HepG2 (cell line): ENCODE measurements around the gene ADIRF. TPM values are rescaled to one million over a fixed set of nuclear protein-coding genes. Genes with fewer than 3 reads are reported as not detected.

ENCODE experiments used
- ATAC-seq: fragments of 200-7000 bp; cut with Tn5 transposase; 3 replicates; pipeline ENCODE4 v1.9.1; 2020; ENCODE audit warnings: mild to moderate bottlenecking, moderate library complexity
- BruUV-seq: library from RNA; stranded (reverse); fragments of 400-500 nt; replicated peaks from 2 replicates; lab custom pipeline; 2021; lab: Mats Ljungman, UMichigan
- CTCF ChIA-PET: fragments of 300-600 bp; formaldehyde crosslinking; extraction: SDS; loops from one replicate; lab custom pipeline; 2021; ENCODE audit warnings: low total read pairs, inconsistent platforms, low intra/inter-chr PET ratio; lab: Yijun Ruan, JAX
- POLR2A ChIA-PET: fragments of 350-600 bp; sonication (Branson Sonifier 250); formaldehyde crosslinking; loops from one replicate; lab custom pipeline; 2020; ENCODE audit warnings: antibody characterized with exemption, inconsistent platforms; lab: Yijun Ruan, JAX
- DNase-seq: peaks from one replicate; pipeline ENCODE4 v3.0.0-alpha.2; 2015; ENCODE audit warnings: low spot score
- FAIRE-seq: peaks from 3 replicates; lab custom pipeline; 2011; peaks lifted over from hg19 to GRCh38; lab: Jason Lieb, UNC
- H2AFZ ChIP-seq: one replicate; pipeline ENCODE4 v1.6.1; 2011; ENCODE audit warnings: low read length, inconsistent platforms
- H3K27ac ChIP-seq: fragments of 300-600 bp; 3 replicates; pipeline ENCODE4 v1.8.0; 2011; ENCODE audit warnings: mixed run types, mild to moderate bottlenecking, mixed read lengths, low read length, inconsistent platforms; ENCODE audit not compliant: insufficient read depth; ENCODE audit errors: extremely low read length
- H3K27me3 ChIP-seq, 2 experiments: fragments of 200-600 bp in 1 of 2; 2 replicates in 1 of 2; 3 replicates in 1 of 2; pipeline versions ENCODE4 v1.6.0 to v1.8.0; 2011; ENCODE audit warnings: low read length in 2 of 2, mild to moderate bottlenecking in 2 of 2, moderate library complexity in 2 of 2, inconsistent platforms in 1 of 2; ENCODE audit not compliant: insufficient read depth in 2 of 2, control insufficient read depth in 1 of 2
- H3K36me3 ChIP-seq, 2 experiments: fragments of 200-600 bp in 1 of 2; replicated peaks in 1 of 2; 2 replicates in 1 of 2; 3 replicates in 1 of 2; pipeline versions ENCODE4 v1.5.1 to v1.8.0; 2011; ENCODE audit warnings: low read length in 2 of 2, inconsistent platforms in 1 of 2; ENCODE audit not compliant: insufficient read depth in 2 of 2, control insufficient read depth in 1 of 2
- H3K4me1 ChIP-seq: 2 replicates; pipeline ENCODE4 v1.5.1; 2012; ENCODE audit warnings: low read length, inconsistent platforms; ENCODE audit not compliant: insufficient read depth
- H3K4me2 ChIP-seq: 2 replicates; pipeline ENCODE4 v1.6.0; 2011; ENCODE audit warnings: low read depth, low read length, inconsistent platforms
- H3K4me3 ChIP-seq, 3 experiments: fragments of 200-600 bp in 1 of 3; sonication (generic), shearing (Covaris generic) in 1 of 3; replicated peaks in 1 of 3; 2 replicates each; pipeline ENCODE4 v1.5.1; 2011 to 2016; ENCODE audit warnings: low read length in 3 of 3, inconsistent platforms in 2 of 3, low read depth in 2 of 3, mild to moderate bottlenecking in 2 of 3, control low read depth in 1 of 3, mixed read lengths in 1 of 3; ENCODE audit not compliant: insufficient read depth in 1 of 3
- H3K79me2 ChIP-seq: one replicate; pipeline ENCODE4 v1.6.1; 2011; ENCODE audit warnings: low read length, inconsistent platforms; ENCODE audit not compliant: insufficient read depth
- H3K9ac ChIP-seq: 2 replicates; pipeline ENCODE4 v1.6.0; 2011; ENCODE audit warnings: mild to moderate bottlenecking, low read depth, low read length, inconsistent platforms; ENCODE audit not compliant: insufficient read depth
- H3K9me3 ChIP-seq: 2 replicates; pipeline ENCODE4 v1.5.1; 2012; ENCODE audit warnings: mild to moderate bottlenecking, low read length
- H4K20me1 ChIP-seq: 2 replicates; pipeline ENCODE4 v1.6.0; 2011; ENCODE audit warnings: inconsistent platforms, mild to moderate bottlenecking, low read length, moderate library complexity; ENCODE audit not compliant: insufficient read depth
- BHLHE40 ChIP-seq: IDR thresholded peaks from 2 replicates; pipeline ENCODE4 v1.6.1; 2011; ENCODE audit warnings: low read length, improper control_type of control experiment
- CAMTA2 ChIP-seq: sonication (generic); formaldehyde crosslinking; IDR thresholded peaks from 2 replicates; pipeline ENCODE4 v1.4.0; 2020; ENCODE audit warnings: mild to moderate bottlenecking, missing genetic modification reagents, borderline replicate concordance
- EED ChIP-seq: sonication (generic); formaldehyde crosslinking; IDR thresholded peaks from 2 replicates; pipeline ENCODE4 v1.5.0; 2020; ENCODE audit warnings: mild to moderate bottlenecking, missing genetic modification reagents
- FOXA3 ChIP-seq: IDR thresholded peaks from 2 replicates; pipeline ENCODE4 v1.6.1; 2016; ENCODE audit warnings: missing genetic modification reagents, missing compliant biosample characterization
- HNF4A ChIP-seq: sonication (generic); formaldehyde crosslinking; IDR thresholded peaks from 2 replicates; pipeline ENCODE4 v1.4.0; 2020; ENCODE audit warnings: missing genetic modification reagents
- KAT7 ChIP-seq: IDR thresholded peaks from 2 replicates; pipeline ENCODE4 v1.6.1; 2018; ENCODE audit warnings: borderline replicate concordance, missing compliant biosample characterization
- KDM2A ChIP-seq: sonication (generic); formaldehyde crosslinking; IDR thresholded peaks from 2 replicates; pipeline ENCODE4 v1.4.0; 2020; ENCODE audit warnings: low read depth, missing genetic modification reagents, borderline replicate concordance
- KLF15 ChIP-seq: sonication (generic); formaldehyde crosslinking; IDR thresholded peaks from 2 replicates; pipeline ENCODE4 v1.8.1; 2023; ENCODE audit warnings: borderline replicate concordance, mild to moderate bottlenecking, inconsistent platforms, missing genetic modification reagents, mixed read lengths
- RARG ChIP-seq: sonication (generic); formaldehyde crosslinking; IDR thresholded peaks from 2 replicates; pipeline ENCODE4 v1.4.0; 2020; ENCODE audit warnings: low read depth, mild to moderate bottlenecking, missing genetic modification reagents
- ZNF10 ChIP-seq: sonication (generic); formaldehyde crosslinking; IDR thresholded peaks from 2 replicates; pipeline ENCODE4 v1.4.0; 2020; ENCODE audit warnings: mild to moderate bottlenecking, low read depth, missing genetic modification reagents, borderline replicate concordance
- ZNF446 ChIP-seq: sonication (generic); formaldehyde crosslinking; IDR thresholded peaks from 2 replicates; pipeline ENCODE4 v1.5.0; 2020; ENCODE audit warnings: mild to moderate bottlenecking, missing genetic modification reagents
- WGBS: methylation state at CpG from one replicate; pipeline ENCODE4 v1.1.6; 2017; ENCODE audit warnings: low lambda C conversion rate; 5-methylcytosine and 5-hydroxymethylcytosine counted together
- in situ Hi-C: cut with HindIII; loops from 2 replicates; pipeline ENCODE4 v1.10.0; 2017; ENCODE audit warnings: low pct_unique_long_range_greater_than_20kb; ENCODE audit not compliant: extremely low pct_ligation_motif_present
- intact Hi-C: fragments of 100-400 bp; cut with micrococcal nuclease; formaldehyde crosslinking; loops from one replicate; pipeline ENCODE4 v1.10.0; 2022; ENCODE audit not compliant: unreplicated experiment
- polyA plus RNA-seq, 8 experiments: library from polyadenylated mRNA; depleted of rRNA in 3 of 8; stranded (reverse) in 7 of 8; unstranded in 1 of 8; fragments of >200 nt; fragmentation: Illumina TruSeq in 4 of 8; extraction: Trizol in 4 of 8; gene quantifications; 2 replicates each; pipeline versions ENCODE4 v1.2.1 to v1.2.3, GENCODE V29; 2011 to 2016; ENCODE audit warnings: low read depth in 4 of 8, missing spikeins in 1 of 8, mixed read lengths in 1 of 8; ENCODE audit not compliant: insufficient read depth in 1 of 8
- total RNA-seq, 5 experiments: library from RNA; depleted of rRNA; stranded (reverse); fragments of >200 nt; fragmentation: Illumina TruSeq; extraction: Trizol; gene quantifications; 2 replicates each; pipeline ENCODE4 v1.2.3, GENCODE V29; 2016; ENCODE audit warnings: low read depth in 1 of 5
- TF ChIP-seq, protein P1 (sequence below): sonication (generic); formaldehyde crosslinking; IDR thresholded peaks from 2 replicates; pipeline ENCODE4 v1.5.1; 2020; ENCODE audit warnings: mild to moderate bottlenecking, missing genetic modification reagents, moderate library complexity

Gene ADIRF
- total and polyA plus RNA-seq, 2 of the 13 experiments (the other 11 are each of a cell fraction or from before 2014, with no cell fraction given) = 0.13 to 0.40 TPM

DNA sequence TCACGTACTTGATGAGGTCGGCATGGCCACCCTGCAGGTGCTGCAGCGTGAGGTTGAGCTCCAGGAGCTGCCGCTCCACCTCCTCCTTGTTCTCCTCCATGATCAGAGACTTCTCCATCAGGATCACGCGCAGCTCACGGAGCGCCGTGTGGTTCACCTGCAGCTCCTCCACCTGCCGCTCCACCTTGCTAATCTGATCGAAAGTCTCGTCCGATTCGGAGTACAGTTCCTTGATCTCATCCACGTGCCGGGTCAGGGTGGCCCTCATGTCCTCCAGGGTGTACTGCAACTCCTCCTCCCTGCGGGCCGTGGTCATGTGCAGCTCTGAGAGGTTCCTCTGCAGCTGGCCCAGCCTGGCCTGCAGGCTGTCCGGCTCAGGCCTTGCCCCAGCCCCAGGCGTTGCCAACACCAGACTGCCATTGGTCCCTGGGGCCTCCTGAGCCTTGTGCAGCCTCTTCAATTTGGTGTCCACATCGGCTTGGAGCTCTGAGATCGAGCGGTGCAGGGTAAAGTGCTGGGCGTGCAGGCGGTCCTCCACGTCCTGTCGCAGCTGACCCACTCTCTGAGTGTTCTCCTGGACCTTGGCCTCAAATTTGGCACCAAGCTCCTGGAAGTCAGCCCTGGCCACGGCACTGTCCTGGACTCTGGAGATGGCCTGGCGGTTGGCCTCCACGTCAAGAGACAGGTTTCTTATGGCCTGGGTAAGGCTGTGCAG, 24.8 kb upstream of the ADIRF start:
- intact Hi-C loops = no loop called here
- DNase-seq (no peak), ATAC-seq (peak; percentile 14), FAIRE-seq (no peak)
- Histone ChIP-seq H2AFZ (no peak overlapping the region), H3K9ac (no peak overlapping the region), H3K4me2 (peak overlapping the region; percentile 20), H3K36me3 (no peaks in the 10 kb centered on the region), H4K20me1 (no peaks in the 10 kb centered on the region), H3K27ac (no peak overlapping the region), H3K4me1 (peaks cover 34% of the 10 kb centered on the region), H3K79me2 (no peaks in the 10 kb centered on the region), H3K27me3 (peaks cover 5 to 29% of the 10 kb centered on the region in 2 experiments; a peak in 3 of 5 replicates), H3K9me3 (no peaks in the 10 kb centered on the region), H3K4me3 (peak overlapping the region in 1 of 3 experiments; percentile 15; a peak in 1 of 6 replicates)
- TF ChIP-seq, protein P1, sequence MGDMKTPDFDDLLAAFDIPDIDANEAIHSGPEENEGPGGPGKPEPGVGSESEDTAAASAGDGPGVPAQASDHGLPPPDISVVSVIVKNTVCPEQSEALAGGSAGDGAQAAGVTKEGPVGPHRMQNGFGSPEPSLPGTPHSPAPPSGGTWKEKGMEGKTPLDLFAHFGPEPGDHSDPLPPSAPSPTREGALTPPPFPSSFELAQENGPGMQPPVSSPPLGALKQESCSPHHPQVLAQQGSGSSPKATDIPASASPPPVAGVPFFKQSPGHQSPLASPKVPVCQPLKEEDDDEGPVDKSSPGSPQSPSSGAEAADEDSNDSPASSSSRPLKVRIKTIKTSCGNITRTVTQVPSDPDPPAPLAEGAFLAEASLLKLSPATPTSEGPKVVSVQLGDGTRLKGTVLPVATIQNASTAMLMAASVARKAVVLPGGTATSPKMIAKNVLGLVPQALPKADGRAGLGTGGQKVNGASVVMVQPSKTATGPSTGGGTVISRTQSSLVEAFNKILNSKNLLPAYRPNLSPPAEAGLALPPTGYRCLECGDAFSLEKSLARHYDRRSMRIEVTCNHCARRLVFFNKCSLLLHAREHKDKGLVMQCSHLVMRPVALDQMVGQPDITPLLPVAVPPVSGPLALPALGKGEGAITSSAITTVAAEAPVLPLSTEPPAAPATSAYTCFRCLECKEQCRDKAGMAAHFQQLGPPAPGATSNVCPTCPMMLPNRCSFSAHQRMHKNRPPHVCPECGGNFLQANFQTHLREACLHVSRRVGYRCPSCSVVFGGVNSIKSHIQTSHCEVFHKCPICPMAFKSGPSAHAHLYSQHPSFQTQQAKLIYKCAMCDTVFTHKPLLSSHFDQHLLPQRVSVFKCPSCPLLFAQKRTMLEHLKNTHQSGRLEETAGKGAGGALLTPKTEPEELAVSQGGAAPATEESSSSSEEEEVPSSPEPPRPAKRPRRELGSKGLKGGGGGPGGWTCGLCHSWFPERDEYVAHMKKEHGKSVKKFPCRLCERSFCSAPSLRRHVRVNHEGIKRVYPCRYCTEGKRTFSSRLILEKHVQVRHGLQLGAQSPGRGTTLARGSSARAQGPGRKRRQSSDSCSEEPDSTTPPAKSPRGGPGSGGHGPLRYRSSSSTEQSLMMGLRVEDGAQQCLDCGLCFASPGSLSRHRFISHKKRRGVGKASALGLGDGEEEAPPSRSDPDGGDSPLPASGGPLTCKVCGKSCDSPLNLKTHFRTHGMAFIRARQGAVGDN = peak; percentile 43; the same call in 1 of the 2 replicates
- TF ChIP-seq FOXA3 (CRISPR knock-in tag) (no peak), CAMTA2 (no peak), KAT7 (CRISPR knock-in tag) (no peak), BHLHE40 (no peak), RARG (CRISPR knock-in tag) (no peak), ZNF446 (CRISPR knock-in tag) (no peak), KLF15 (CRISPR knock-in tag) (no peak), ZNF10 (CRISPR knock-in tag) (no peak), HNF4A (CRISPR knock-in tag) (peak; percentile 16; the same call in 1 of the 2 replicates), EED (CRISPR knock-in tag) (0 out of 2 replicates have a peak, but pooled peaks have one; percentile 58), KDM2A (CRISPR knock-in tag) (no peak)
- in situ Hi-C loops = no loop called here
- BruUV-seq = no TSS peak
- WGBS = 44% methylated on average over 27 of the region's 30 CpGs
- CTCF ChIA-PET = no interaction called here
- POLR2A ChIA-PET = no interaction called here
